Measurements from ENCODE around the gene SOCS3. TPM values are rescaled to one million over a fixed set of nuclear protein-coding genes. Genes with fewer than 3 reads are reported as not detected.
"Not testable (repeated sequence)": the region's sequence is repeated elsewhere in the genome, so short reads cannot be mapped to it uniquely, and the experiment has no call there.

Gene SOCS3
- polyA plus RNA-seq, 1 experiment, result 15.3 TPM

- no peaks in the 10 kb centered on the region for H3K9me3 ChIP-seq (ENCODE audit: control insufficient read depth, insufficient read depth, low read length)
- CTCF ChIA-PET, result interaction anchor here (0.8 kb wide), 1 partner anchor 46 kb away, joined by 3 read pairs; no protein-coding TSS in a partner anchor
- H3K27me3 ChIP-seq (ENCODE audit: control insufficient read depth, insufficient read depth, low read length), result no peaks in the 10 kb centered on the region
- no peak overlapping the region for H3K4me3 ChIP-seq (ENCODE audit: low read depth, low read length)
- POLR2A ChIA-PET, result interaction anchor here (0.6 to 3.5 kb wide), 4 partner anchors 10 to 44 kb away, joined by 3 to 32 read pairs (median 4); partner anchors contain the start of gene SOCS3
- DNase-seq (ENCODE audit: low read depth, low spot score), result no peak
- peak overlapping the region; percentile 97 for H3K27ac ChIP-seq (ENCODE audit: low read depth, low read length)
- TF ChIP-seq CTCF (IDR thresholded peaks at IDR 0.05; ENCODE audit: low read depth, low read length), result 0 out of 2 replicates have a peak, but pooled peaks have one; percentile 18
These were observed 45.1 kb downstream of the SOCS3 start for GRCh38 chr17:78314683-78315354.

GRCh38 chr17:78313735-78314648 lies 45.9 kb downstream of the SOCS3 start:
- POLR2A ChIA-PET, result interaction anchor here (0.6 to 3.5 kb wide), 4 partner anchors 20 to 65 kb away, joined by 3 to 32 read pairs (median 3); partner anchors contain the start of gene SOCS3

GRCh38 chr17:78309659-78310255 lies 50.1 kb downstream of the SOCS3 start:
- peaks cover 16% of the 10 kb centered on the region for H3K9me3 ChIP-seq (ENCODE audit: control insufficient read depth, insufficient read depth, low read length)
- H3K4me3 ChIP-seq (ENCODE audit: low read depth, low read length); H3K27ac ChIP-seq (ENCODE audit: low read depth, low read length); CTCF ChIA-PET; DNase-seq (ENCODE audit: low read depth, low spot score); H3K27me3 ChIP-seq (ENCODE audit: control insufficient read depth, insufficient read depth, low read length): not testable (repeated sequence)
- POLR2A ChIA-PET, result interaction anchor here (1.3 kb wide), 1 partner anchor 49 kb away, joined by 3 read pairs; no protein-coding TSS in a partner anchor

More at GRCh38 chr17:78313735-78314648, 45.9 kb downstream of the SOCS3 start:
- TF ChIP-seq CTCF (IDR thresholded peaks at IDR 0.05; ENCODE audit: low read depth, low read length), result no peak
- CTCF ChIA-PET, result interaction anchor here (0.6 kb wide), 3 partner anchors 26 to 104 kb away, joined by 3 to 5 read pairs (median 5); no protein-coding TSS in a partner anchor
- Histone ChIP-seq H3K27ac (ENCODE audit: low read depth, low read length) (no peak overlapping the region), H3K27me3 (ENCODE audit: control insufficient read depth, insufficient read depth, low read length) (no peaks in the 10 kb centered on the region), H3K4me3 (ENCODE audit: low read depth, low read length) (peak overlapping the region; percentile 44), H3K9me3 (ENCODE audit: control insufficient read depth, insufficient read depth, low read length) (no peaks in the 10 kb centered on the region)
- DNase-seq (ENCODE audit: low read depth, low spot score), result no peak

- POLR2A ChIA-PET, result interaction anchor here (0.7 to 1.3 kb wide), 2 partner anchors 39 to 51 kb away, joined by 3 read pairs; no protein-coding TSS in a partner anchor
These were observed 51.8 kb downstream of the SOCS3 start for GRCh38 chr17:78307887-78308638.

More at GRCh38 chr17:78307887-78308638, 51.8 kb downstream of the SOCS3 start:
- no peaks in the 10 kb centered on the region for H3K27me3 ChIP-seq (ENCODE audit: control insufficient read depth, insufficient read depth, low read length)
- CTCF ChIA-PET, result interaction anchor here (0.5 to 1.5 kb wide), 2 partner anchors 21 to 53 kb away, joined by 3 to 4 read pairs; no protein-coding TSS in a partner anchor
- no peak for TF ChIP-seq CTCF (IDR thresholded peaks at IDR 0.05; ENCODE audit: low read depth, low read length)
- DNase-seq (ENCODE audit: low read depth, low spot score), result no peak
- H3K27ac ChIP-seq (ENCODE audit: low read depth, low read length), result peak overlapping the region; percentile 21
- peaks cover 16% of the 10 kb centered on the region for H3K9me3 ChIP-seq (ENCODE audit: control insufficient read depth, insufficient read depth, low read length)
- no peak overlapping the region for H3K4me3 ChIP-seq (ENCODE audit: low read depth, low read length)
